Parathyroid adenoma (tissue), 2 donors: ENCODE data around the gene IVD.

Experiments
- H2AFZ ChIP-seq: fragments of 300-600 bp; sonication (generic); one replicate; pipeline ENCODE4 v1.7.0; 2017; ENCODE audit warnings: antibody characterized with exemption, mild to moderate bottlenecking
- H3K27ac ChIP-seq: fragments of 300-600 bp; sonication (generic); one replicate; pipeline ENCODE4 v1.7.0; 2017
- H3K27me3 ChIP-seq: fragments of 300-600 bp; sonication (generic); one replicate; pipeline ENCODE4 v1.7.0; 2017; ENCODE audit warnings: low read length; ENCODE audit not compliant: control insufficient read depth, insufficient read depth
- H3K36me3 ChIP-seq: fragments of 300-600 bp; sonication (generic); one replicate; pipeline ENCODE4 v1.7.0; 2017; ENCODE audit warnings: low read length; ENCODE audit not compliant: control insufficient read depth, insufficient read depth
- H3K4me1 ChIP-seq: fragments of 300-600 bp; sonication (generic); one replicate; pipeline ENCODE4 v1.7.0; 2017; ENCODE audit warnings: control low read depth
- H3K4me2 ChIP-seq: fragments of 300-600 bp; sonication (generic); one replicate; pipeline ENCODE4 v1.7.0; 2017; ENCODE audit warnings: low read length
- H3K4me3 ChIP-seq: fragments of 300-600 bp; sonication (generic); one replicate; pipeline ENCODE4 v1.7.0; 2017; ENCODE audit warnings: low read depth, low read length
- H3K79me2 ChIP-seq: fragments of 300-600 bp; sonication (generic); one replicate; pipeline ENCODE4 v1.7.0; 2017; ENCODE audit warnings: control low read depth
- H3K9ac ChIP-seq: fragments of 300-600 bp; sonication (generic); one replicate; pipeline ENCODE4 v1.7.0; 2017; ENCODE audit warnings: mild to moderate bottlenecking
- H3K9me3 ChIP-seq: fragments of 300-600 bp; sonication (generic); one replicate; pipeline ENCODE4 v1.7.0; 2017; ENCODE audit warnings: low read length; ENCODE audit not compliant: control insufficient read depth
- TF ChIP-seq, protein P1 (sequence below): fragments of 300-600 bp; sonication (generic); IDR thresholded peaks from one replicate; pipeline ENCODE4 v1.7.0; 2017; ENCODE audit warnings: antibody characterized with exemption, mild to moderate bottlenecking
- donor health status: primary hyperparathyroidism.

The IVD gene

GRCh38 chr15:40420071-40420713 is 14.6 kb downstream of the IVD start:
- H3K4me3 ChIP-seq = no peak overlapping the region
- peaks cover 3% of the 10 kb centered on the region for H3K4me1 ChIP-seq
- H3K27ac ChIP-seq = peak overlapping the region; percentile 29
- H3K36me3 ChIP-seq = no peaks in the 10 kb centered on the region
- TF ChIP-seq, protein P1, sequence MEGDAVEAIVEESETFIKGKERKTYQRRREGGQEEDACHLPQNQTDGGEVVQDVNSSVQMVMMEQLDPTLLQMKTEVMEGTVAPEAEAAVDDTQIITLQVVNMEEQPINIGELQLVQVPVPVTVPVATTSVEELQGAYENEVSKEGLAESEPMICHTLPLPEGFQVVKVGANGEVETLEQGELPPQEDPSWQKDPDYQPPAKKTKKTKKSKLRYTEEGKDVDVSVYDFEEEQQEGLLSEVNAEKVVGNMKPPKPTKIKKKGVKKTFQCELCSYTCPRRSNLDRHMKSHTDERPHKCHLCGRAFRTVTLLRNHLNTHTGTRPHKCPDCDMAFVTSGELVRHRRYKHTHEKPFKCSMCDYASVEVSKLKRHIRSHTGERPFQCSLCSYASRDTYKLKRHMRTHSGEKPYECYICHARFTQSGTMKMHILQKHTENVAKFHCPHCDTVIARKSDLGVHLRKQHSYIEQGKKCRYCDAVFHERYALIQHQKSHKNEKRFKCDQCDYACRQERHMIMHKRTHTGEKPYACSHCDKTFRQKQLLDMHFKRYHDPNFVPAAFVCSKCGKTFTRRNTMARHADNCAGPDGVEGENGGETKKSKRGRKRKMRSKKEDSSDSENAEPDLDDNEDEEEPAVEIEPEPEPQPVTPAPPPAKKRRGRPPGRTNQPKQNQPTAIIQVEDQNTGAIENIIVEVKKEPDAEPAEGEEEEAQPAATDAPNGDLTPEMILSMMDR = no peak
- no peaks in the 10 kb centered on the region for H3K79me2 ChIP-seq
- no peak overlapping the region for H3K9ac ChIP-seq
- no peak overlapping the region for H2AFZ ChIP-seq
- H3K27me3 ChIP-seq = no peaks in the 10 kb centered on the region
- H3K4me2 ChIP-seq = peak overlapping the region; percentile 57
- no peaks in the 10 kb centered on the region for H3K9me3 ChIP-seq

- H3K4me3 ChIP-seq = no peak overlapping the region
- H3K27me3 ChIP-seq = no peaks in the 10 kb centered on the region
- H3K79me2 ChIP-seq = no peaks in the 10 kb centered on the region
- no peaks in the 10 kb centered on the region for H3K36me3 ChIP-seq
- no peaks in the 10 kb centered on the region for H3K9me3 ChIP-seq
- no peak overlapping the region for H2AFZ ChIP-seq
- H3K9ac ChIP-seq = no peak overlapping the region
- H3K27ac ChIP-seq = peak overlapping the region; percentile 29
- H3K4me2 ChIP-seq = peak overlapping the region; percentile 57
- TF ChIP-seq, protein P1 = no peak
- H3K4me1 ChIP-seq = peaks cover 3% of the 10 kb centered on the region
These were observed 15.2 kb downstream of the IVD start for GRCh38 chr15:40420793-40421192.

DNA sequence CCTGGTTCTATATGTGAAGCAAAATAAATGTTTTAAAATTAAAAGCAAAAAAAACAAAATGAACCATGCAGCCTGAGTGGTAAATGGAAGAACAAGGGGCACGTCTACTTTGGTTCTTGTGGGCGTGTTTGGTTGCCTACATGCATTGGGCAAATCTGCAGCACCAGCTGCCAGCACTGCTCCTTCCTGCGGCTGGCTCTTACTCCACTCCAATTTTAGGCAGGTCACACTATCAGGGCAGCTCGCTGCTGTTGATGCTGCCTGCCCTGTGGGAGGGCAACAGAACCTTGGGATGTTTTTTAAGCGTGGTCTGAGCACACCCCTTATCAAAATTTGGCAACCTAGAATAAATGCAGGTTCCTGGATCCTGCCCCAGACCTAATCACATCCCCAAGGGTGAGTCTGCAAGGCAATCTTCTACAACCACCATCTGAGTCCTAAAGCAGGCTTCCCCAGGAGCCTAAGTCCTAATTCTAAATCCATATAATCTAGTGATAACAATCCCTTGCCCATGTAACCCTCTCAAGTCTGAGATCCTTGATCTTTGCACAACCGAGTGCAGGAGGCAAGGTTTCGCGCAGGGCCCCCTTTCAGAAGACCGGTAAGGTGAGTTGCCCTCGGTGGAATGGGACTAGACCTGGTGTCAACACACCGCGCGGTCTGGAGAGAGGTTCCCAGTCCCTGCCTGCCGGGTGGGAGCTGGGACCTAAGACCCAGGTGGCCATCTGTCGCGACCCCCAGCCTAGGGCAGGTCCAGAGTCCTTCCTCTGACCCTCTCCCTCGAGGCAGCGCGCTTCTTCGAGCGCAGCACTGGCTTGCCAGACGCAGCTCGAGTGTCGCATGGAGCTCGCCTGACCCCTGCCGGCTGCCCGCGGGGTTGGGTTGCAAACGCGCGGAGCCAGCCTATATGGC is 15.9 kb downstream of the IVD start:
- no peaks in the 10 kb centered on the region for H3K9me3 ChIP-seq
- no peak overlapping the region for H3K4me3 ChIP-seq
- H3K79me2 ChIP-seq = no peaks in the 10 kb centered on the region
- no peaks in the 10 kb centered on the region for H3K36me3 ChIP-seq
- peak overlapping the region; percentile 45 for H3K4me2 ChIP-seq
- TF ChIP-seq, protein P1 = peak; percentile 89
- no peak overlapping the region for H3K9ac ChIP-seq
- H3K27ac ChIP-seq = no peak overlapping the region
- H2AFZ ChIP-seq = no peak overlapping the region
- H3K4me1 ChIP-seq = peaks cover 3% of the 10 kb centered on the region
- no peaks in the 10 kb centered on the region for H3K27me3 ChIP-seq

- H2AFZ ChIP-seq = no peak overlapping the region
- TF ChIP-seq, protein P1 = no peak
- no peak overlapping the region for H3K4me3 ChIP-seq
- no peak overlapping the region for H3K9ac ChIP-seq
- H3K27me3 ChIP-seq = no peaks in the 10 kb centered on the region
- H3K27ac ChIP-seq = no peak overlapping the region
- H3K4me1 ChIP-seq = peaks cover 3% of the 10 kb centered on the region
- H3K4me2 ChIP-seq = no peak overlapping the region
- H3K9me3 ChIP-seq = no peaks in the 10 kb centered on the region
- H3K79me2 ChIP-seq = no peaks in the 10 kb centered on the region
- no peaks in the 10 kb centered on the region for H3K36me3 ChIP-seq
These were observed 19.0 kb downstream of the IVD start for GRCh38 chr15:40424483-40425115.
